ENCODE data around the gene TSPAN18. TPM values are rescaled to one million over a fixed set of nuclear protein-coding genes. Genes with fewer than 3 reads are reported as not detected.

Gene TSPAN18
- polyA plus RNA-seq, 1 experiment, result 0.98 TPM

DNA sequence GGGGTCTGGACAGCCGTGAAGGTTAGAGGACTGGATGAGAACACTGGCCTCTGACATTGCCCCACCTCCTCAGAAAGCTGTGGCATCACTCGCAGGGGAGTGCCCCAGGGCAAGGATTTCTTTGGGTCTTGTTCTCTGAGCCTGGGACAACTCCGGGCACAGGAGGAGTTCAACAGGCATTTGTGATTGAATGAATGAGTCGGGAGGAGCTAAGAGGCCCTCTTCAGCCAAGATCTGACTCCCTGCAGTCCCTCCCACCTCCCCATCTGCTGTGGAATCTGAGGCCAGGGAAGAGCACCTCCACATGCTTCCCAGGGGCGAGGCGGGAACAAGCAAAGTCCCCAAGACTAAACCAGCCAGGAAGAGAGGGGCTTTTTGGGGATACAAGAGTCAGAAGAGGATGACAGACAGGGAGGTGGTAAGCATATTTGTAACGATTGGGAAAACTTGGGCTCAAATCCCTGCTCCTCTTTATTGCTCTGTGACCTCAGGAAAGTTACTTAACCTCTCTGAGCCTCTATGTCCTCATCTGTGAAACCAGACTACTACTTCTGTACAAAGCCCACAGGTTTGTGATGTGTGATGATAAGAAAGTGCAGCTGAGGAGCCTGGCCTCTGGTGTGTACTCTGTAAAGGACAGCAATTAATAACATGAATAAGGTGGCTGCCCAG is 217.6 kb downstream of the TSPAN18 start:
- DNase-seq (ENCODE audit: low read depth, low spot score), result no peak

GRCh38 chr11:44944853-44945235 is 218.1 kb downstream of the TSPAN18 start:
- no peak overlapping the region for H3K27ac ChIP-seq (ENCODE audit: low read depth, low read length)
- peaks cover 26% of the 10 kb centered on the region for H3K27me3 ChIP-seq (ENCODE audit: control insufficient read depth, insufficient read depth, low read length)
- CTCF ChIA-PET, result interaction anchor here (0.8 to 3.7 kb wide), 4 partner anchors 9 to 387 kb away, joined by 3 to 30 read pairs (median 12); no protein-coding TSS in a partner anchor
- H3K4me3 ChIP-seq (ENCODE audit: low read depth, low read length), result no peak overlapping the region
- POLR2A ChIA-PET, result no interaction called here
- no peak for TF ChIP-seq CTCF (IDR thresholded peaks at IDR 0.05; ENCODE audit: low read depth, low read length)
- H3K9me3 ChIP-seq (ENCODE audit: control insufficient read depth, insufficient read depth, low read length), result peaks cover 5% of the 10 kb centered on the region; the same call in 1 of the 2 replicates
- no peak for DNase-seq (ENCODE audit: low read depth, low spot score)

More for the DNA sequence above, 217.6 kb downstream of the TSPAN18 start:
- H3K4me3 ChIP-seq (ENCODE audit: low read depth, low read length), result no peak overlapping the region
- peaks cover 26% of the 10 kb centered on the region for H3K27me3 ChIP-seq (ENCODE audit: control insufficient read depth, insufficient read depth, low read length)
- peaks cover 5% of the 10 kb centered on the region; the same call in 1 of the 2 replicates for H3K9me3 ChIP-seq (ENCODE audit: control insufficient read depth, insufficient read depth, low read length)
- TF ChIP-seq CTCF (IDR thresholded peaks at IDR 0.05; ENCODE audit: low read depth, low read length), result no peak
- CTCF ChIA-PET, result interaction anchor here (0.8 to 3.7 kb wide), 4 partner anchors 8 to 166 kb away, joined by 3 to 30 read pairs (median 12); no protein-coding TSS in a partner anchor
- no peak overlapping the region for H3K27ac ChIP-seq (ENCODE audit: low read depth, low read length)
- POLR2A ChIA-PET, result no interaction called here

DNA sequence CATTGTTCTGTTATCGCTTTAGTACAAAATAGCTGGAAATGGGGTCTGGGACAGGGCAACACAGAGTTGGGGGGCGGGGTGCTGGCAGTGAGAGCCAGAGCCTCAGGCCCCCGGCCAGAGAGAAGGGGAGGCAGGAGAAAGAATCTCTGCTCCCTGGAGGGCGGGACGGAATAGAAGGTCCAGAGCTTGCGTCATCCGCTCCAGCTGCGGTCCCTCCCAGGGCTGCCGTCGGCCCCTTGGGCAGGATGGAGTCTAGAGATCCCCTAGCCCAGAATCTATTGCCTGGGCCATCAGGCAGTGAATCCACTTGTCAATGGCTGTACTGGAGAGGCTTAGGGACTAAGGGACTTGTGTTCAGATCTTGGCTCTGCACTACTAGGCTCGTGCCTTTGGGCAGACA is 218.9 kb downstream of the TSPAN18 start:
- POLR2A ChIA-PET, result no interaction called here
- CTCF ChIA-PET, result interaction anchor here (0.8 to 3.7 kb wide), 4 partner anchors 9 to 386 kb away, joined by 3 to 30 read pairs (median 10); no protein-coding TSS in a partner anchor
- Histone ChIP-seq H3K4me3 (ENCODE audit: low read depth, low read length) (no peak overlapping the region), H3K9me3 (ENCODE audit: control insufficient read depth, insufficient read depth, low read length) (peaks cover 5% of the 10 kb centered on the region; the same call in 1 of the 2 replicates), H3K27me3 (ENCODE audit: control insufficient read depth, insufficient read depth, low read length) (peaks cover 29% of the 10 kb centered on the region), H3K27ac (ENCODE audit: low read depth, low read length) (no peak overlapping the region)
- TF ChIP-seq CTCF (IDR thresholded peaks at IDR 0.05; ENCODE audit: low read depth, low read length), result no peak
- DNase-seq (ENCODE audit: low read depth, low spot score), result no peak

GRCh38 chr11:44946263-44946662 is 219.5 kb downstream of the TSPAN18 start:
- no peak overlapping the region for H3K4me3 ChIP-seq (ENCODE audit: low read depth, low read length)
- DNase-seq (ENCODE audit: low read depth, low spot score), result no peak
- no peak for TF ChIP-seq CTCF (IDR thresholded peaks at IDR 0.05; ENCODE audit: low read depth, low read length)
- peaks cover 5% of the 10 kb centered on the region; the same call in 1 of the 2 replicates for H3K9me3 ChIP-seq (ENCODE audit: control insufficient read depth, insufficient read depth, low read length)
- ChIA-PET CTCF (interaction anchor here (1.0 to 3.7 kb wide), 3 partner anchors 9 to 158 kb away, joined by 3 to 30 read pairs (median 17); no protein-coding TSS in a partner anchor), POLR2A (no interaction called here)
- peaks cover 29% of the 10 kb centered on the region for H3K27me3 ChIP-seq (ENCODE audit: control insufficient read depth, insufficient read depth, low read length)
- H3K27ac ChIP-seq (ENCODE audit: low read depth, low read length), result no peak overlapping the region

GRCh38 chr11:44947114-44947513 is 220.4 kb downstream of the TSPAN18 start:
- peaks cover 5% of the 10 kb centered on the region; the same call in 1 of the 2 replicates for H3K9me3 ChIP-seq (ENCODE audit: control insufficient read depth, insufficient read depth, low read length)
- no peak overlapping the region for H3K4me3 ChIP-seq (ENCODE audit: low read depth, low read length)
- POLR2A ChIA-PET, result no interaction called here
- no peak for DNase-seq (ENCODE audit: low read depth, low spot score)
- H3K27ac ChIP-seq (ENCODE audit: low read depth, low read length), result peak overlapping the region; percentile 11
- H3K27me3 ChIP-seq (ENCODE audit: control insufficient read depth, insufficient read depth, low read length), result peaks cover 32% of the 10 kb centered on the region
- no peak for TF ChIP-seq CTCF (IDR thresholded peaks at IDR 0.05; ENCODE audit: low read depth, low read length)
- CTCF ChIA-PET, result interaction anchor here (0.9 to 2.4 kb wide), 3 partner anchors 10 to 156 kb away, joined by 3 to 22 read pairs (median 12); no protein-coding TSS in a partner anchor
